GM21786 (cell line): ENCODE results near the gene MFSD6.
"Not testable (repeated sequence)": the region's sequence is repeated elsewhere in the genome, so short reads cannot be mapped to it uniquely, and the experiment has no call there.

Experiments
- ATAC-seq: cut with Tn5 transposase; IDR thresholded peaks from one replicate; pipeline ENCODE4 v1.9.1; 2021; ENCODE audit not compliant: unreplicated experiment

MFSD6 gene

DNA sequence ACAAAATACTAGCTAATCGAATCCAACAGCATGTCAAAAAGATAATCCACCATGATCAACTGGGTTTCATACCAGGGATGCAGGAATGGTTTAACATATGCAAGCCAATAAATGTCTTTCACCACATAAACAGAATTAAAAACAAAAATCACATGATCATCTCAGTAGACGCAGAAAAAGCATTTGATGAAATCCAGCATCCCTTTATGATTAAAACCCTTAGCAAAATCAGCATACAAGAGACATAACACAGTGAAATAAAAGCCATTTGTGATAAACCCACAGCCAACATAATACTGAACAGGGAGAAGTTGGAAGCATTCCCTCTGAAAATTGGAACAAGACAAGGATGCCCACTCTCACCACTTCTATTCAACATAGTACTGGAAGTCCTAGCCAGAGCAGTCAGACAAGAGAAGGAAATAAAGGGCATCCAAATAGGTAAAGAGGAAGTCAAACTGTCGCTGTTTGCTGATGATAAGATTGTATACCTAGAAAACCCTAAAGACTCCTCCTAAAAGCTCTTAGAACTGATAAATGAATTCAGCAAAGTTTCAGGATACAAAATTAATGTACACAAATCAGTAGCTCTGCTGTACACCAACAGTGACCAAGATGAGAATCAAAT lies 86.6 kb downstream of the MFSD6 start:
- not testable (repeated sequence) for ATAC-seq

DNA sequence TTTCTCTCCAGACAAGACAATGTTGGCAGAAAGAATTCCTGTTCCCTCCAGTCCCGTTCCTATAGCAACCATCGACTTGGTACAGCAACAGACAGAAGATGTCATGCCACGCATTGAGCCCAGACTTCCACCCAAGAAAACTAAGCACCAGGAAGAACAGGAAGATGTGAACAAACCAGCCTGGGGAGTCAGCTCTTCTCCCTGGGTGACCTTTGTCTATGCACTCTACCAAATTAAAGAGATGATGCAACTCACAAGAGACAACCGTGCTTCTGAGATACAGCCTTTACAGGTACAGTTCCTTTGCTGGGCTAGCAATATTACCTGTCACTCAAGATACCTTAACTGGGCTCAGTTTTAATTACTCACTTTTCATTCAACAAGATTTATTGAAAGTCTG lies 89.3 kb downstream of the MFSD6 start:
- ATAC-seq = no peak

DNA sequence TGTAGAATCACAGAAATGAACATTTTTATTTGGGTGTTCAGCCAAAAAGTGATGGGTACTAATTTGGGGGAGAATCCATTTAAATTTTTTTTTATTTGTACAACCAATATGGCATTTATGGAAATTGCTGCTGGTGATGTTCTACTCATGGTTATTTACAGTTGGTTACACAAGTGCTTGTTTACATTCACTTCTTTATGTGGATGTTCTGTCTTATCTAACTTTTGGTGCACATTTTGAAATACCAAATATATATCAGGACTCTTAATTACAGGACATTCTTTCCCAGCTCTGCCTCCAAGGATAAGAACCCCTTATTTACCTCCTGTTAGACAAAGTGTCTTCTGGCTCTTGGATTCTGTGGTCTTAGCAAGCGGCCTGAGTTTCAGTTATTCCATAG lies 91.1 kb downstream of the MFSD6 start:
- no peak for ATAC-seq

DNA sequence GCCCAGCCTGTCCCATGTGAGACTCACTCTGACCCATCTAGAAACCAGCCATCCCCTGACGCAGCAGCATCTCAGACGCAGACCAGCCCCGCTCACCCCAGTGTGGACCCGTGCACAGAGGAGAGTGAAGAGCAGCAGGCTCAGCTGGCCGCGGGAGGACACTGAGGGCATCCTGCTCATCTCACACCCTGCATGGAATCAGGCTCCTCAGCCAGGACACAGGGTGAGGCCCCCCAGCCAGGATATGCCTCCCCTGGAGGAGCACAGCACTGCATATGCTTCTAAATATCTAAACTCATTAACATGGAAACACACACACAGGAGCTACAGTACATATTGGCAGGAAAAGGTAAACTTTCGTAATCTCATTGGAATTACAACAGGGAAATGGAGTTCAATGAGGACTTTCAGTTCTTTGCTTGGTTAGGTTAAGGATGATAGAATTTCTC lies 91.9 kb downstream of the MFSD6 start:
- ATAC-seq = no peak

DNA sequence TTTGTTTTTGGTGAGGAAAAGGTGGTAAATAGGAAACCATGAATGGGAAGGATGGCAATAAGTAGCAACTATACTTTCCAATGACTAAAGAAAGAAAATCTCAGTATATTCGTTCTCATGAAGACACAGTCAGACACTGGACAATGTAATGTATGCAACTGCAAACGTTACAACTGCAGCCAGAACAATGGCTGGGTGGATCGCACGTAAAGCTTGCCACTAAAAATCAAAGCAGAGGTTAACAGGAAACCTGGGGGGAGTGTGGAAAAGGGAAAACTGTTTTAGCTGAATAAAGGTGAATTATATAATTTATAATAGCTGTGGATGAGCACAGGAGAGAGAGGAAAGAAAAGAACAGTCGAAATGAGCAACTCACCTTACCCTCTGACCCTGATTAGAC lies 93.1 kb downstream of the MFSD6 start:
- ATAC-seq = no peak

DNA sequence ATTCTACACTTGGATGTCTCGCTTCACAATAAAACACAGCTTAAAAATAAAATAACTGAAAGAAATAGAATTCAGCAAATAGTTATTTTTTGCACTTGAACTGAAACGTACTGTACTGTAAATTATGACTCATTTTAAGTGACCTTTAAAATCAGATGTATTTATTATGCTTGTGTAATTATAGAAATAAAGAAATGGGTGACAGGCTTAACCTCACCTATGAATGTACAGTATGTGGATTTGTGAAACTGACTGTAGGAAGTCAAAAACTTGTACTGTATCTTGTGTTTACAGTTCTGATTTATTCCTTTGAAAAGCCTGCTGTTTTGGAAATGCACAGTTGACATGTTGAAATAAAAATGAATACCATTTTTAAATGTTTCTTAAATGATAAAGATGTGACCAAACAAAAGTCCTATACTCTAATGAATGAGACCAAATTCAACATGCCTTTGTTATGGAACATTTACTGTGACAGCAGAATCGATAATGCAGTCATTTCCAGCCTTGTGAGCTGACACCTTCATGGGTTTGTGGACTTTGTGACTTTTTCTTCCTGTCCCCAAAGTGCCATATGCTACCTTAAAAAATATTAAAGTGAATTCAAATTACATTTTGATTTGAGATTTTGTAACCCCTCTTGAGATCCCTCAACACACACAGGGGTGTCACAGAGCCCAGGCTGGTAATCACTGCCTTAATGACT lies 93.7 kb downstream of the MFSD6 start:
- no peak for ATAC-seq

DNA sequence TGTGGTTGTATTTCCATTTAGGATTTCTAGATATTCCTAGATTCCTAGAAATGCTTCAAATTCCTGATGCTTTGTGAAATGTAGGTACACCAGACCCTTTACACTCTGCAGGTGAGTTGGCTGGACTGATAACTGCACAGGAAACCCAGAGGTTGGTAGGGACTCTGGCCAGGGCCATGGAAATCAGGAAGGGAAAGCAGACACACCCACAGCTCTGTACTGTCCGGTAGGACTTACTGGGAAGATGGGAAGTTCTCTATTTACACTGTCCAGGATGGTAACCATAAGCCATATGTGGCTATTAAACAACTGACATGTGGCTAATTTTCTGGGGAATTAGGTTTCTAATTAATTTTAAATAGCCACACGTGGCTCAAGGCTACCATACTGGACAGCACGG lies 94.9 kb downstream of the MFSD6 start:
- ATAC-seq = no peak

DNA sequence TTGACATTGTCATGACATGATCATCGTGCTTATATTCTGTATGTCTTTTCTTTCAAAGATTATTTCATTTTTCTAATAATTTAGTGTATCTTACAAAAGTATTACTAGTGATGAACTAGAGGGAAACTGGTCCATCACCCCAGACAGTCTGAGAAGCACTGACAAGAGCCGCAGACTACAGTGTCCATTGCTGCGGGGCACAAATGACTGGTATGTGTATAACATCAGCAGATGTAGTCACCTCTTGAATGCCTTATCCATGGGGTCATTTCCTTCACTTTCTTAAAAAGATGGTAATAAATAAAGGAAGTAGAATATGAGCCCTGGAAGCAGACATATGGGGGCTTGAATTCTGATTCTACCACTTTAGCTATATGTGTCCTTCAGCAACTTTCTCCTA lies 96.8 kb downstream of the MFSD6 start:
- no peak for ATAC-seq

DNA sequence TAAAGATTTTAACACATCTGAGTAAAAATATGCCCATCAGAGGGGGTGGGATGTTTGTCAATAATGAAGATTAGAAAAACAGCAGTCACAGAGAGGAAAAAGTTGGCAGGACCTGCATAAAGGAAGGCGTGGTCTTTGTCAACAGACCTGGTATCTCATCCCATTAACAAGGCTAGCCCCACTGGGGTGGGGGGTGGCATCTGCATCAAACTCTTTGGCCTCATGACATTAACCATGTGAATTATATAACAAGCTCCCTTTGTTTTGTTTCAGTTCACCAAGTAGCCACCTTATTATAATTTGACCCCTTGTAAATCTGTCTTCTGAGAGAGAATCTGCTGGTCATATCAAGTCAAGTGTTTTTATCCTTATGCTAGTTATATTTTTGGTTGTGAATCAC lies 97.5 kb downstream of the MFSD6 start:
- ATAC-seq = no peak

DNA sequence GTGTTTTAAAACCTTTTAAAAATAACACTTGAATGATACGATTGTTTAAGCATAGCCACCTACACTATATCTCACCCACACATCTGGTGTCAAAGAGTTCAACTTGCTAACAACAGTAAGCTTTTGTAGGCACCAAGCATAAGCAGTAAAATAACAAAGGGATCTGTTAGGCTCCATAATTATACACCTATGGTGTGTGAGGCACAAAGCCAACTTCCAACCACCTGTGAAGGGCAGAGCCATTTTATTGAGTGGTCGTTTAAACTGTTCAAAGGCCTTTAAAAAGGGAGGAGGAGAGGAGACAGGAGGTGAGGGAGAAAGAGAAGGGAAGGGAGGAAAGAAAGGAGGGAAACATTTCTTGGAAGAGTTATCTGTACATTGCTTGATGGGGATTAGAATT lies 98.5 kb downstream of the MFSD6 start:
- ATAC-seq = no peak

DNA sequence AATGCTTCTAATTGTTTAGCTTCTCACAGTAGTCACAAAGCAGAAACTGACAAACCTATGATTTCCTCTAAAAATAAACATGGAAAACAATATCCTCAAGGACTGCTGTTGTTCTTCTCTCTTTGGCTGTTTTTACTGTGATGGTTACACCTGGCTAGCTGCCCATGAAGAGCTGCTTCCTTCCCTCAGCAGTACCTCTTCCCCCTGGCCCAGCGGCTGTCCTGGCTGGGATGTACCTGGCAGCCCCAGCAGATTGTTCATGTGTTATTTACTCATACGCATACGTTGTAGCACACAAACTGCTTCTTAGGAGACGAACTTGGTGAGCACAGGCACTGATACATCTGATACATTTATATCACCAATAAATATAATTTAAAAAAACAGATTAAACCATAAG lies 99.0 kb downstream of the MFSD6 start:
- no peak for ATAC-seq

DNA sequence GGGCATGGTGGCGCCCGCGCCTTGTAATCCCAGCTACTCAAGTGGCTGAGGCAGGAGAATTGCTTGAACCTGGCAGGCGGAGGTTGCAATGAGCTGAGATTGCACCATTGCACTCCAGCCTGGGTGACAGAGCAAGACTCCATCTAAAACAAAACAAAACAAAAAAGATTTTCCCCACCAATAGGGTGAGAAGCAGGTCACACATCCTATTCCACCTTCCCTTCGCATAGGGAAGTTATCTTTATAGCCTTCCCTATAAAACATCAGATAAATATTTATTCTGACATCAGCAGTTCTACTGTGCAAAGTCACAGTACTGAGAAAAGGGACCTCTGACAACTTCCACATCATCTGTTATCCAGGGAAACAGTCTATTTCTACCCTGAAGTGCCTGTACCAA lies 101.7 kb downstream of the MFSD6 start:
- not testable (repeated sequence) for ATAC-seq

DNA sequence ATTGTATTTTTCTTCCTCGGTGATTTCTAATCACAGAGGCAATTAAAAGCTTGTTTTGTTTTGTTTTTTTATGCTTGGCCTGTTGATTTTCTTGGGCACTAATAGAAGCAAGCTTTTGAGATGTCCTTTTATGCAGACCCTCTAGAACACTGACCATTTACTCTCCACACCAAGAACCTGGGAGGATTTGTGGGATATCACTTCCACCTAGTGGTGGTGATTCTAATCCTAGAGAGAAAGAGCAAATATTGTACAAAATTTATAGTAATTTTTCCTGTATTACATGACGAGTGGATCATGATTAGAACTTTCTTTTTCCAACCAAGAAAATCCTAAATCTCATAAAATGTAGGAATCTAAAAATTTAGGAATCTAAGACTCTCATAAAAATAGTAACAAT lies 102.9 kb downstream of the MFSD6 start:
- no peak for ATAC-seq

DNA sequence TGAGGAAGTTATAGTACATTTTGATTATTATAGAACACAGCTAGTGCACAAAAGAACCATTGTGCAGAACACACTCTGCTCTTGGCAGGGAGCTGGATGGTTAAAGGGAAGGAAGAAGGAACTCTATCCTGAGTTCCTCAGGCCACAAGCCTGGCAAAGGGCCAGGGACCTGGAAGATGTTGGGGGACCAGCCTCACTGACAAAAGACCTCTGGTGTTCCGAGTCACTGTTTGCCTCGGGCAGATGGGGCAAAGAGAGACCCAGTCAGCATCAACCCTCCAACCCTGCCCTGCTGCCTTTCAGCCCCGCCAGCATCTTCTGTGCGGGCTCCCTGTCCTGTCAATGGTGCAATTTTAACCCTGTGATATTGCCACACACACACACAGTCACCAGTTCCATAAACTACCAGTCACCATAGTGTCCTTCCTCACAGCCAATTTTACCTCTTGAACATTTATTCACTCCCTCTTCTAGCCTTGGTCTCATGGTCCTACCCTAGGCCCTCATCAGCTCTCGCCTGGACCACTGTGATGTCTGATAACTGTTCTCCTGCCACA lies 104.5 kb downstream of the MFSD6 start:
- no peak for ATAC-seq

DNA sequence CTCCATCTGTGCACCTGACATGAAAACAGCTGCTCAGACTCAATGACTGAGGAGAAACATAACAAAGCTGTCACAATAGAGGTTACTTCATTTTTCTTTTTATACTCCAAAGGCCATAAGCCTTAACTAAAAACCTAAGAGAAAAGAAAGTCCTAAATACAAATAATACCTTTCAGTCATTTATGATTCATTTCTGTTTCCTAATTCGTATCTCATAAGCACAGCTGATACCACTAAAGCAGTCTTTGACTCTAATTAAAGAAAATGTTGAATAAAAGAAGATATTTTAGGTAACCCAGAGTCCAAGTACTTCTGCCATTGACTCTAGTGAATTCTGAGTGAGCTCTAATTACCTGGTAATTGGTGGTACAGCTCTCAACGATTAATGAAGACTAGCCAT lies 105.7 kb downstream of the MFSD6 start:
- no peak for ATAC-seq

DNA sequence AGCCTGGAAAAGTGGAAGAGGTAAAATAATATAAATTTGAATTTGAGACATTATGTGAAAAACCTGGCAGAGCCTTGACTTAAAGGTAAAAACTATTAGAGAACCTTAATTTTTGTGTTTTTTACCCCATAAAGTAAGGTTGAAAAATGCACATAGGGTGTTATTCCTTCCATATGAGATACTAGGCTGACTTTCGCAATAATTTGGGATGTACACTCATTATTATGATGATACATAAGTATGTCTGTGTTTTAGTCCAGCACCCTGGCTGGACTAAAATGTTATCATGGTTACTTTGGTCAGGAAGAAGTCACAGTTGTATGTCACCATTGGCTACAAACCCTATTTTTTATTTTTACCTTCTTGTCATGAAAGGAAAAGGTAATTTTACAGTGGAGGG lies 106.5 kb downstream of the MFSD6 start:
- ATAC-seq = no peak

DNA sequence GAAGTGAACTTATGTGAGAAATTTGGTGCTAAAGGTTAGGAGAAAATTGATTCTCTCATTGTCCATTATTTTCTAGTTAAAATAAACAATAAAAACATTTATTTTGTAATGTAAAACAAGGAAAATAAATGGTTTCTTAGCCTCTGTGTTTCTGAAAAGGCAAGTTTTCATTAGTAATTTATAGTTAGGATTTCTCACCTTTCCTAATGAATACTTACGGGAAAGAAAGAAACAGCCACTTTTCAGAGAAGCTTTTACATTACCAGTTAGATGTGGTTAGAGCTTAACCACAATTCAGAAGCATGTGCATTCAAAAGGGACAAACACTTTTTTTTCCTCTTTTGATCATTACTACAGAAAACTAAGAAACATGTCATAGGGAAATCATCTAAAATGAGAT lies 107.5 kb downstream of the MFSD6 start:
- peak; percentile 61 for ATAC-seq

DNA sequence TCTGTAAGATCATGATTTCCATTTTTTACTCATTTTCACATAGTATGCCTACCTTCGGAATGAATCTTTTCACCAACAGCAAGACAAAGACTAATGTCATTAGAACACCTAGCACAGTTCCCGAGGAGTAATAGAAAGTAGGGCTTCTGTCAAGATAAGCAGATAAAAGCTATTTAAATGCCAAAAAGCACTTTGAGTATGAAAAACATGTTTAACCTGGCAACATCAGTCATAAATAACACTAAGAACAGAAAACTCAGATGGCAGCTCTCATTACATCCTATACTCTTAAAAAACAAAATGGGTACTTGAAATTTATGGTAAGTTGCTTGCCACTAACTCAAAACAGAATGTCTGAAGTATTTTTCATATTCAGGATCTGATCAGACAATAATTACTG lies 109.3 kb downstream of the MFSD6 start:
- no peak for ATAC-seq

DNA sequence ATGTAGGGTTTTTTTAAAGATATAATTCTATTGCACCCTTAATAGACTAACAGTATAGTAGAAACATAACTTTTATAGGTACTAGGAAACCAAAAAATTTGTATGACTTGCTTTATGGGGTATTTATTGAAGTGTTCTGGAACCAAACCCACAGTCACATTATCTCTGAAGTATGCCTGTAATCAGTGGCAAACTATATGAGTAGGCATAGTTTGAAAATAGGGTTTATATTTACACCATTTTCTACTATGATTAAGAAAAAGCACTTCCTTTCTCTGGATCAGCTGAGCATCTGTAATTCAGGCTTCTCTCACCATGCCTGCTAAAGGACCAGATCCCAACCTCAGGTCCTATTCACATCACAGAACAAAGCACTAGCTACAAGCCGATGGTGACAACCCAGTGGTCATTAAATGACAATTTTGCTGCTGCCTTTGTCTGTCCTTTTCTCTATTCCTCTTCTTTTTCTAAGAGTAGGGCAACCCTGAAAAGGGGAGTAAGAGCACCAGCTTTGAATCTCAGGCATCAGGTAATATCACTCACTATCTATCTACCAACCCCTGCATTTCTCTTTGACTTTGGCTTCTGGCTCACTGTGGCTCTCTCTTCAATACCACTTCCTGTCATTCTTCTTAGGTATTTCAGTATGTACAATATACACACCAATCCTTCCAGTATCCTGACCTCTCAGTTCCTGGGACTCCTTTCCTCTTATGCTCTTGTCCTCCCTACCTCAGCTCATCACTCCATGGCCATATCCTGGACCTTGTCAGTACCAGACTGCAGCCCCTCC lies 112.0 kb downstream of the MFSD6 start:
- ATAC-seq = no peak

DNA sequence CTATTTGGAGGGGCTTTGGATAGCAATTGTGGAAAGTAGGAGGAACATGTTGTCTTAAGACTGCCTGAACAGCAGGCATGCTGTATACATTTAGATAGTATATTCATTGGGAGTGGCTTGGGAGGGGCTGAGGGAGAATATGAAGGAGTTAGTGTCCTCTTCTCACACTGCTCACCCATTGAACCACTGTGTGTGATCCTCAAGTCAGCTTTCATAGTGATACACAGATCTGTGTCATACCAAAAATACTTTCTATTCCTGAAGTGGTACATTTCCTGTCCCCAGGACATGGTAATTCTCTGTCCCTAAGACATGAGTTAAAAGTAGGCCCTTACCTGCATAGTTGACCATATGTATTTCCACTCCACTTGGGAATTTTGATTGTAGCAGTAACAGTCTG lies 116.8 kb downstream of the MFSD6 start:
- ATAC-seq = no peak

DNA sequence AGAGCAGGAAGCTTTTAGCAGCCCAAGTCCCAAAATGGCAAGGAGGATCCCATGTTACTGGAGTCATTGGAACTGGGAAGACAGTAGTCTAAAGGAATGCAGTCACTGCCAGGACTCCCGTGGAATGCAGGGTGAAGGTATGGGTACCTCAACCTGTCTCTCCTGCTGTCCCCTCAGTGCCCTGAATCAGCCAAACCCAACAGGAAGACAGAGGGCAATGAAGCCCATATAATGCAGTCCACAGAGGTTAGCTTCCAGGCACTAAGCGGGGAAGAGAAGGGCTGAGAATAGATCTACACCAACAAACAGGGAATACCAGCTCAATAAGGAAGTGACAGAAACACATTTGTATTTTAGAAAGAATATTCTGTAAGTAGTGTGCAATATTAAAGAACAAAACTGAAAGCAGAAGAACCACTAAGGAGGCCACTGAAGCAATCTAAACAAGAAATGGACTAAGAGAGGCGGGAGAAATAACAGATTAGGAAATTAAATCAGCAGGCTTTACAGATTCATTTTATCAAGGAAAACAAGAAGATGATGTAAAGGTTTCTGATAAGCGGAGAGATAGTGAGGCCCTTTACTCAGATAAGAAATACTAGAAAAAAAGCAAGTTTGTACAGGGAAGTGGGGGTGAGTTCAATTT lies 118.1 kb downstream of the MFSD6 start:
- no peak for ATAC-seq
